Esophagus squamous epithelium (tissue), 5 donors: Measurements from ENCODE around the gene CEP112. TPM values are rescaled to one million over a fixed set of nuclear protein-coding genes. Genes with fewer than 3 reads are reported as not detected.

Experiments used
- DNase-seq: peaks from one replicate; lab custom pipeline; 2025; lab: John Stamatoyannopoulos, UW
- H3K27ac ChIP-seq, 4 donors: fragments of 200-600 bp; sonication (generic); one replicate each; pipeline ENCODE4 v1.5.1; 2016 to 2019; ENCODE audit warnings: mild to moderate bottlenecking in 1 of 4
- H3K27me3 ChIP-seq, 4 donors: fragments of 200-600 bp; sonication (generic); 1 replicate in 3 of 4; 2 replicates in 1 of 4; pipeline versions ENCODE4 v1.5.1 to v1.6.0; 2017 to 2021; ENCODE audit warnings: antibody characterized with exemption in 1 of 4
- H3K36me3 ChIP-seq, 3 donors: fragments of 200-600 bp; sonication (generic); one replicate each; pipeline ENCODE4 v1.5.1; 2016 to 2019
- H3K4me1 ChIP-seq, 3 donors: fragments of 200-600 bp; sonication (generic); one replicate each; pipeline ENCODE4 v1.5.1; 2017 to 2019
- H3K4me3 ChIP-seq, 4 donors: fragments of 200-600 bp; sonication (generic); 1 replicate in 3 of 4; 2 replicates in 1 of 4; pipeline ENCODE4 v1.5.1; 2016 to 2019; ENCODE audit warnings: mild to moderate bottlenecking in 2 of 4, moderate library complexity in 1 of 4
- H3K9me3 ChIP-seq, 3 donors: fragments of 200-600 bp; sonication (generic); one replicate each; pipeline ENCODE4 v1.5.1; 2016 to 2019
- CTCF ChIP-seq, 6 experiments: fragments of 450-650 bp in 4 of 6; fragments of 200-600 bp in 2 of 6; sonication (generic) in 2 of 6; IDR thresholded peaks; one replicate each; pipeline ENCODE4 v1.5.1; 2016 to 2019; ENCODE audit warnings: antibody characterized with exemption in 6 of 6, mild to moderate bottlenecking in 4 of 6, moderate library complexity in 4 of 6
- POLR2A ChIP-seq, 4 donors: fragments of 450-650 bp; IDR thresholded peaks; one replicate each; pipeline ENCODE4 v1.6.1; 2017; ENCODE audit warnings: antibody characterized with exemption in 4 of 4, mild to moderate bottlenecking in 4 of 4, moderate library complexity in 3 of 4
- WGBS, 2 donors: methylation state at CpG; one replicate each; pipeline ENCODE4 v1.1.5; 2018; 5-methylcytosine and 5-hydroxymethylcytosine counted together
- intact Hi-C: fragments of 100-400 bp; cut with DNase I; formaldehyde crosslinking; loops from one replicate; pipeline ENCODE4 v1.15.0; 2022
- total RNA-seq, 4 donors: library from RNA; depleted of rRNA; stranded (reverse); fragments of >200 nt; gene quantifications; one replicate each; pipeline ENCODE4 v1.1.0, GENCODE V29; 2016
- donor health status: DM: yes; HTN: yes; CAD: no.

The CEP112 gene
- total RNA-seq, 4 donors from 2014 or later: 2.5 to 10.9 (median 6.4) TPM

- no peak for DNase-seq
- intact Hi-C loops: no loop called here
- 53 to 84% methylated on average over 2 to 3 of the region's 4 CpGs for WGBS, 2 donors
- H3K9me3 ChIP-seq: no peaks in the 10 kb centered on the region
- H3K27me3 ChIP-seq: no peaks in the 10 kb centered on the region
- no peak overlapping the region for H3K4me3 ChIP-seq
- H3K36me3 ChIP-seq: no peaks in the 10 kb centered on the region
- H3K4me1 ChIP-seq: no peaks in the 10 kb centered on the region
- no peak for TF ChIP-seq CTCF (IDR thresholded peaks at IDR 0.05)
- TF ChIP-seq POLR2A (IDR thresholded peaks at IDR 0.05): no peak
- no peak overlapping the region for H3K27ac ChIP-seq
These were observed 587.9 kb downstream of the CEP112 start for GRCh38 chr17:65604070-65604469.

- Histone ChIP-seq H3K36me3 (no peaks in the 10 kb centered on the region), H3K9me3 (no peaks in the 10 kb centered on the region), H3K27me3 (no peaks in the 10 kb centered on the region), H3K4me3 (no peak overlapping the region), H3K27ac (no peak overlapping the region), H3K4me1 (no peaks in the 10 kb centered on the region)
- intact Hi-C loops: no loop called here
- TF ChIP-seq POLR2A (IDR thresholded peaks at IDR 0.05): no peak
- TF ChIP-seq CTCF (IDR thresholded peaks at IDR 0.05): no peak
- WGBS, 2 donors: 74 to 88% methylated on average over 2 of the region's 2 CpGs
- DNase-seq: no peak
These were observed 590.1 kb downstream of the CEP112 start for GRCh38 chr17:65601881-65602280.

GRCh38 chr17:65601145-65601544, 590.8 kb downstream of the CEP112 start:
- Histone ChIP-seq H3K27me3 (no peaks in the 10 kb centered on the region), H3K36me3 (no peaks in the 10 kb centered on the region), H3K4me1 (no peaks in the 10 kb centered on the region), H3K27ac (no peak overlapping the region), H3K9me3 (no peaks in the 10 kb centered on the region), H3K4me3 (no peak overlapping the region)
- TF ChIP-seq CTCF (IDR thresholded peaks at IDR 0.05) (no peak), POLR2A (IDR thresholded peaks at IDR 0.05) (no peak)
- no peak for DNase-seq
- 79 to 91% methylated on average over 1 of the region's 1 CpG for WGBS, 2 donors
- intact Hi-C loops: no loop called here

- Histone ChIP-seq H3K9me3 (no peaks in the 10 kb centered on the region), H3K4me3 (no peak overlapping the region), H3K27me3 (no peaks in the 10 kb centered on the region), H3K27ac (no peak overlapping the region), H3K4me1 (no peaks in the 10 kb centered on the region), H3K36me3 (no peaks in the 10 kb centered on the region)
- TF ChIP-seq POLR2A (IDR thresholded peaks at IDR 0.05) (no peak), CTCF (IDR thresholded peaks at IDR 0.05) (no peak)
- intact Hi-C loops: no loop called here
- no peak for DNase-seq
- WGBS, 2 donors: 29 to 57% methylated on average over 1 of the region's 1 CpG
These were observed 591.4 kb downstream of the CEP112 start for GRCh38 chr17:65600518-65600917.

GRCh38 chr17:65599650-65600049, 592.3 kb downstream of the CEP112 start:
- intact Hi-C loops: no loop called here
- Histone ChIP-seq H3K27ac (no peak overlapping the region), H3K36me3 (no peaks in the 10 kb centered on the region), H3K4me1 (peaks cover 0 to 1% (median under 1%) of the 10 kb centered on the region in 3 donors), H3K9me3 (no peaks in the 10 kb centered on the region), H3K4me3 (no peak overlapping the region), H3K27me3 (no peaks in the 10 kb centered on the region)
- WGBS, 2 donors: 72 to 79% methylated on average over 5 of the region's 5 CpGs
- DNase-seq: no peak
- TF ChIP-seq POLR2A (IDR thresholded peaks at IDR 0.05) (no peak), CTCF (IDR thresholded peaks at IDR 0.05) (no peak)
